ENCODE measurements around the gene DNMT3B. TPM values are rescaled to one million over a fixed set of nuclear protein-coding genes. Genes with fewer than 3 reads are reported as not detected.

Gene DNMT3B
- total RNA-seq, 2 donors from 2014 or later: 6.3 to 6.5 TPM

DNA sequence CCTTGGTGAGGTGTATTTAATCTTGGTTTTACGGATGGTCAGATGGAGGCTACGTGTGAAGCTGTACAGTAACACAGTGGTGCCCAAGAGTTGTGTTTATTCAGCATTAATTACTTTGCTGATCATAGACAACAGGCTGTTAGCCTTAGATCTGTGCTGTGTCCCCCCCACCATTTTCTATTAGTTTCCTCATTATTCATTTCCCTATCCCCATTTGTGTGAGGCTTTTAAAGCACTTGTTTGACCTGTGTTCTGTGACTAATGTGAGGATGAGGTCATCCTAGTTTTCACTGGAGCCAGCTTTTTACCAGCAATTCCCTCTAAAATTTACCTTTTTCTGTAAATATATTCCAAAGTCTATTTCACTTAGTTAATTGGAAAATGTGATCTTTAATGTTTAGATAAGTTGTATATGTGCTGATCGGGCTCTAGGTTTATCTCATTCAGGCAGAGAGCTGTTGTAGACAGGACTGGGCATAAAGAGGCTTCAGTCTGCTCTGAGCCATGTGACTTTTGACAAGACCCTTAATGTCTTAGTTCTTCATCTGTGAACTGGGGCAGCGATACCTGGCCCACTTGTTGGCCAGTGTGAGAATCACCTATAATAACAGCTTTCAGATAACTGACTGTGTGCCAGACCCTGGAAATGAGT, 66.0 kb downstream of the DNMT3B start:
- H3K9me3 ChIP-seq: no peaks in the 10 kb centered on the region
- H3K36me3 ChIP-seq (replicated peaks in 1 of 2; ENCODE audit: insufficient read depth in 1 of 2, low read depth in 2 of 2): no peaks in the 10 kb centered on the region
- H3K27ac ChIP-seq: peak overlapping the region in 2 of 4 donors; percentile 48 to 57
- DNase-seq (no peak), ATAC-seq (peak; percentile 57)
- H3K4me1 ChIP-seq: peaks cover 36% of the 10 kb centered on the region
- WGBS, 2 donors: 89% methylated on average over 4 of the region's 4 CpGs
- TF ChIP-seq, protein P1, sequence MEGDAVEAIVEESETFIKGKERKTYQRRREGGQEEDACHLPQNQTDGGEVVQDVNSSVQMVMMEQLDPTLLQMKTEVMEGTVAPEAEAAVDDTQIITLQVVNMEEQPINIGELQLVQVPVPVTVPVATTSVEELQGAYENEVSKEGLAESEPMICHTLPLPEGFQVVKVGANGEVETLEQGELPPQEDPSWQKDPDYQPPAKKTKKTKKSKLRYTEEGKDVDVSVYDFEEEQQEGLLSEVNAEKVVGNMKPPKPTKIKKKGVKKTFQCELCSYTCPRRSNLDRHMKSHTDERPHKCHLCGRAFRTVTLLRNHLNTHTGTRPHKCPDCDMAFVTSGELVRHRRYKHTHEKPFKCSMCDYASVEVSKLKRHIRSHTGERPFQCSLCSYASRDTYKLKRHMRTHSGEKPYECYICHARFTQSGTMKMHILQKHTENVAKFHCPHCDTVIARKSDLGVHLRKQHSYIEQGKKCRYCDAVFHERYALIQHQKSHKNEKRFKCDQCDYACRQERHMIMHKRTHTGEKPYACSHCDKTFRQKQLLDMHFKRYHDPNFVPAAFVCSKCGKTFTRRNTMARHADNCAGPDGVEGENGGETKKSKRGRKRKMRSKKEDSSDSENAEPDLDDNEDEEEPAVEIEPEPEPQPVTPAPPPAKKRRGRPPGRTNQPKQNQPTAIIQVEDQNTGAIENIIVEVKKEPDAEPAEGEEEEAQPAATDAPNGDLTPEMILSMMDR (IDR thresholded peaks at IDR 0.05): no peak
- no peak for TF ChIP-seq POLR2A (IDR thresholded peaks at IDR 0.05)
- H3K4me3 ChIP-seq: no peak overlapping the region
- H3K27me3 ChIP-seq: no peaks in the 10 kb centered on the region
- intact Hi-C loops (cut with DNase I): no loop called here

DNA sequence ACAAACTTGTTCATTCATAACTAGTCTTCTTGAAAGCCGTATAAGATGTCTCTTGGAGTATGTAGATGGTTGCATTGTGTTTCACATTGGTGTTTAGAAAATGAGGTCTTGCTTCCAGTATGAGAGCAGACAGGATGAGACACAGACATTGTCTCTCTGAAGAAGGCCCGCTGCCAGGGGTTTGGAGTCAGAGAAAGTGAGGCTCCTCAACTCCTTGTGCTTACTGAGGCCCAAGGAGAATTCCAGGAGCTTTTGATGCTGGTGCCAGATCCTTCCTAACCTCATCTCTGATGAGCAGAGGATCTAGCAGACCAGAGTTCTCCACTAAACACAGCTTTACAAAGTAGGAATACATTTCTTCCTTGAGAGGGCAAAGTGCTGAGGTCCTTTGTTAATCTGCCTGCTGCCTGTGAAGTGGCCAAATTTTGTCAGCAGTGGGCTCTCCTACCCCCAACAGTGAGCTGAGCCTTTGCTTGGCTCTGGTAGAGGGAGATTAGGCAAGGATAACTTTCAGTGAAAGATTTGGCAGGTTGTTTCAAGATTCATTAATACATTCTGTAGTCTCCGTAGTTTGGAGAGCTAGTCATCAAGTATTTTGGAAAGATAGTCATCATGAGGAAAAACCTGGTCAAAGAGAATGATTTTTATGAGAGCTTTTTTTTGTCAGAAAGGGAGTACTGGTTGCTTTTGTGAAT, 67.3 kb downstream of the DNMT3B start:
- Histone ChIP-seq H3K27ac (peak overlapping the region in 2 of 4 donors; percentile 25 to 68), H3K4me1 (peaks cover 35% of the 10 kb centered on the region), H3K36me3 (replicated peaks in 1 of 2; ENCODE audit: insufficient read depth in 1 of 2, low read depth in 2 of 2) (peaks cover 0 to 3% of the 10 kb centered on the region in 2 donors), H3K9me3 (no peaks in the 10 kb centered on the region), H3K27me3 (no peaks in the 10 kb centered on the region), H3K4me3 (no peak overlapping the region)
- no peak for DNase-seq
- intact Hi-C loops (cut with DNase I): no loop called here
- TF ChIP-seq POLR2A (IDR thresholded peaks at IDR 0.05): no peak
- TF ChIP-seq, protein P1 (IDR thresholded peaks at IDR 0.05): no peak
- ATAC-seq: no peak
- 88 to 95% methylated on average over 3 of the region's 3 CpGs for WGBS, 2 donors

DNA sequence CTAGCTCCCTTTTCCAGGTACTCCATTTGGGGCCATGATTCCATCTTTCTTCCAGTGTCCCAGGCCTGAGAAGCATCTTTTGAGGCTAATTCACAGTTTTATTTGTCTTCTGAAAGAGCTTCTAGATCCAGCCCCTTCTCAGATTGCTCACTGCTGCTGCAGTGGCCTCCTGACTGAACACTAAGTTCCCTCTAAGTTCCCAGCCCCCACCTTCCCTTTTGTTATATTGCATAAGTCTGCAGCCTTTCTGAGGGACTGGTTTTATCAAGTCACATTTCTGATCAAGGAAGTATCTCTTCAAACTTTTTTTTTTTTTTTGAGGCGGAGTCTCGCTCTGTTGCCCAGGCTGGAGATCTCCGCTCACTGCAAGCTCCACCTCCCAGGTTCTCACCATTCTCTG, 68.3 kb downstream of the DNMT3B start:
- no peaks in the 10 kb centered on the region for H3K27me3 ChIP-seq
- WGBS, 2 donors: 91 to 100% methylated on average over 3 of the region's 3 CpGs
- no peak overlapping the region for H3K4me3 ChIP-seq
- H3K4me1 ChIP-seq: peaks cover 35% of the 10 kb centered on the region
- no peak for TF ChIP-seq POLR2A (IDR thresholded peaks at IDR 0.05)
- TF ChIP-seq, protein P1 (IDR thresholded peaks at IDR 0.05): no peak
- peak overlapping the region in 2 of 4 donors; percentile 25 to 68 for H3K27ac ChIP-seq
- ATAC-seq (peak; percentile 59), DNase-seq (peak in 3 of 4 donors; percentile 21 to 74 (median 31))
- peaks cover 0 to 3% of the 10 kb centered on the region in 2 donors for H3K36me3 ChIP-seq (replicated peaks in 1 of 2; ENCODE audit: insufficient read depth in 1 of 2, low read depth in 2 of 2)
- H3K9me3 ChIP-seq: no peaks in the 10 kb centered on the region
- intact Hi-C loops (cut with DNase I): no loop called here

DNA sequence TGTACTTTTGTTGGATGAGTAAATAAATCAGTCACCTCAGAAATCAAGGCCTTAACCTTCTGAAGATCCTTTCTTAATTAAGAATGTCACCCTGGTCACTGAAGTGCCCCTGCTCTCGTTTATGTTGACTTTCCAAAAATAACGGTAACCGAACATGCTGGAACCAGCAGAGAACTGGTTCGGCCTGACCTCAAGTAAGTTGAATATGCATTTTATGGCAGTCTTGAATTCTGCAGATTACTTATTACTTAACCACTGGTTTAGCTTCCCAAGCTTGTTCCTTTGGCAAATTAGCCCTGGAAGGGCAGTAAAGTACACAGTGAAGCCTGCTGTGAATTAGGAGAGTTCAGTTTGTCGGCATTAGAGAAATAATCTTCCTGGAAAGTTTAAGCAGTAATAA, 69.8 kb downstream of the DNMT3B start:
- ATAC-seq: no peak
- peak overlapping the region in 1 of 4 donors; percentile 5 for H3K27ac ChIP-seq
- H3K9me3 ChIP-seq: no peaks in the 10 kb centered on the region
- TF ChIP-seq, protein P1 (IDR thresholded peaks at IDR 0.05): no peak
- no peak for TF ChIP-seq POLR2A (IDR thresholded peaks at IDR 0.05)
- WGBS, 2 donors: 25 to 40% methylated on average over 5 of the region's 5 CpGs
- H3K4me1 ChIP-seq: peaks cover 35% of the 10 kb centered on the region
- no peaks in the 10 kb centered on the region for H3K27me3 ChIP-seq
- no peak for DNase-seq
- intact Hi-C loops (cut with DNase I): no loop called here
- peaks cover 1 to 5% of the 10 kb centered on the region in 2 donors for H3K36me3 ChIP-seq (replicated peaks in 1 of 2; ENCODE audit: insufficient read depth in 1 of 2, low read depth in 2 of 2)
- no peak overlapping the region for H3K4me3 ChIP-seq

Data from body of pancreas (tissue), 4 donors.